ENCODE results near the gene DAPK1.

DNA sequence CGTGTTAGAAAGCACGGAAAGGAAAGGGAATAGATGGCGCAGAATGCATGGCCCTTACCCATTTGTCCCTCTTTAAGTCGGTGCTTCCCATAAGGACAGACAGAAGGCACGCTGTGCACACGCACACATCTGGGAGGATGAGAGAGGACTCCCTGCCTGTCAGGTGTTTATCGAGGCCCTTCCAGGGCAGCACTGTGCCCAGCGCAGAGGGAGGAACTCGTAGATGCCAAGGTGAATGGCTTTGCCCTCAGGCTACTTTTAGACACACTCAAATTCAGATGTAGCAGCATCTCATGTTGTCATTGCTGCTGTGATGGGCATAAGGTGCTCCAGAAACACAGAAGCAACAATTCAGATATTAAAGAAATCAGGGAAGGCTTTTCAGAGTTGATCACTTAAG, 158.1 kb downstream of the DAPK1 start:
- no peak for TF ChIP-seq POLR2A (IDR thresholded peaks at IDR 0.05; ENCODE audit: low read depth, low read length)
- TF ChIP-seq, protein P1, sequence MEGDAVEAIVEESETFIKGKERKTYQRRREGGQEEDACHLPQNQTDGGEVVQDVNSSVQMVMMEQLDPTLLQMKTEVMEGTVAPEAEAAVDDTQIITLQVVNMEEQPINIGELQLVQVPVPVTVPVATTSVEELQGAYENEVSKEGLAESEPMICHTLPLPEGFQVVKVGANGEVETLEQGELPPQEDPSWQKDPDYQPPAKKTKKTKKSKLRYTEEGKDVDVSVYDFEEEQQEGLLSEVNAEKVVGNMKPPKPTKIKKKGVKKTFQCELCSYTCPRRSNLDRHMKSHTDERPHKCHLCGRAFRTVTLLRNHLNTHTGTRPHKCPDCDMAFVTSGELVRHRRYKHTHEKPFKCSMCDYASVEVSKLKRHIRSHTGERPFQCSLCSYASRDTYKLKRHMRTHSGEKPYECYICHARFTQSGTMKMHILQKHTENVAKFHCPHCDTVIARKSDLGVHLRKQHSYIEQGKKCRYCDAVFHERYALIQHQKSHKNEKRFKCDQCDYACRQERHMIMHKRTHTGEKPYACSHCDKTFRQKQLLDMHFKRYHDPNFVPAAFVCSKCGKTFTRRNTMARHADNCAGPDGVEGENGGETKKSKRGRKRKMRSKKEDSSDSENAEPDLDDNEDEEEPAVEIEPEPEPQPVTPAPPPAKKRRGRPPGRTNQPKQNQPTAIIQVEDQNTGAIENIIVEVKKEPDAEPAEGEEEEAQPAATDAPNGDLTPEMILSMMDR (IDR thresholded peaks at IDR 0.05; ENCODE audit: extremely low read depth in 1 of 2, insufficient read depth in 1 of 2, low read depth in 1 of 2, low read length in 2 of 2) = no peak
- no peak for TF ChIP-seq POLR2AphosphoS5 (IDR thresholded peaks at IDR 0.05; ENCODE audit: insufficient read depth, low read depth, low read length)
- no peak for TF ChIP-seq EZH2 (IDR thresholded peaks at IDR 0.05; ENCODE audit: borderline replicate concordance, low read depth, low read length, severe bottlenecking)
- no peak for TF ChIP-seq MYC (IDR thresholded peaks at IDR 0.05; ENCODE audit: low read depth, low read length)
- no peak for TF ChIP-seq JUN (IDR thresholded peaks at IDR 0.05; ENCODE audit: borderline replicate concordance, insufficient read depth, insufficient read length, low read depth)
